Transverse colon (tissue), 4 donors: ENCODE data around the gene ADRA2A. TPM values are rescaled to one million over a fixed set of nuclear protein-coding genes. Genes with fewer than 3 reads are reported as not detected.

Experiments
- DNase-seq: peaks from one replicate; pipeline ENCODE4 v3.0.0-alpha.2; 2019
- H3K27ac ChIP-seq, 4 donors: fragments of 200-600 bp; sonication (generic); 2 replicates each; pipeline ENCODE4 v1.5.1; 2016 to 2018; ENCODE audit warnings: inconsistent platforms in 4 of 4
- H3K27me3 ChIP-seq: fragments of 200-600 bp; sonication (generic); 2 replicates; pipeline ENCODE4 v1.5.1; 2017; ENCODE audit warnings: inconsistent platforms
- H3K36me3 ChIP-seq, 4 donors: fragments of 200-600 bp; sonication (generic); 2 replicates each; pipeline ENCODE4 v1.5.1; 2017 to 2019; ENCODE audit warnings: inconsistent platforms in 4 of 4
- H3K4me1 ChIP-seq, 4 donors: fragments of 200-600 bp; sonication (generic); 2 replicates each; pipeline ENCODE4 v1.5.1; 2017 to 2020; ENCODE audit warnings: inconsistent platforms in 4 of 4
- H3K4me3 ChIP-seq, 4 donors: fragments of 200-600 bp; sonication (generic); 1 replicate in 1 of 4; 2 replicates in 3 of 4; pipeline versions ENCODE4 v1.5.1 to v1.6.1; 2017 to 2019; ENCODE audit warnings: inconsistent platforms in 4 of 4
- H3K9me3 ChIP-seq, 2 donors: fragments of 200-600 bp; sonication (generic); 2 replicates each; pipeline ENCODE4 v1.5.1; 2017 to 2019; ENCODE audit warnings: inconsistent platforms in 2 of 2
- CTCF ChIP-seq, 5 experiments: fragments of 200-600 bp in 3 of 5; fragments of 450-650 bp in 2 of 5; sonication (generic) in 3 of 5; IDR thresholded peaks; 1 replicate in 2 of 5; 2 replicates in 3 of 5; pipeline ENCODE4 v1.5.1; 2016 to 2017; ENCODE audit warnings: antibody characterized with exemption in 5 of 5, inconsistent platforms in 3 of 5, mild to moderate bottlenecking in 2 of 5, moderate library complexity in 1 of 5
- EP300 ChIP-seq: sonication (generic); formaldehyde crosslinking; IDR thresholded peaks from one replicate; pipeline ENCODE4 v1.6.1; 2017; ENCODE audit warnings: antibody characterized with exemption, low read depth
- POLR2A ChIP-seq: fragments of 450-650 bp; IDR thresholded peaks from one replicate; pipeline ENCODE4 v1.6.1; 2016; ENCODE audit warnings: antibody characterized with exemption, mild to moderate bottlenecking, moderate library complexity
- POLR2AphosphoS5 ChIP-seq, 3 donors: sonication (generic); formaldehyde crosslinking; IDR thresholded peaks; one replicate each; pipeline ENCODE4 v1.6.1; 2016; ENCODE audit warnings: antibody characterized with exemption in 3 of 3
- WGBS, 2 donors: methylation state at CpG; one replicate each; pipeline ENCODE4 v1.1.5; 2018; ENCODE audit warnings: low coverage in 1 of 2; 5-methylcytosine and 5-hydroxymethylcytosine counted together
- in situ Hi-C, 4 donors: fragments of 200-750 bp; cut with MboI; loops; one replicate each; pipeline versions ENCODE4 v1.15.0 to v1.15.1; 2017; ENCODE audit warnings: low sequenced_read_pairs in 3 of 4, low pct_ligation_motif_present in 1 of 4, low pct_unique_long_range_greater_than_20kb in 1 of 4
- intact Hi-C: fragments of 100-400 bp; cut with DNase I; formaldehyde crosslinking; loops from one replicate; pipeline ENCODE4 v1.15.1; 2023; ENCODE audit warnings: low total_unique reads
- total RNA-seq, 4 donors: library from RNA; depleted of rRNA; stranded (reverse); fragments of >200 nt; gene quantifications; one replicate each; pipeline ENCODE4 v1.1.0, GENCODE V29; 2016

Gene ADRA2A
- total RNA-seq, 4 donors from 2014 or later: 11.9 to 53.5 (median 17.7) TPM

- no peak for DNase-seq
- Histone ChIP-seq H3K36me3 (no peaks in the 10 kb centered on the region), H3K27ac (no peak overlapping the region), H3K27me3 (no peaks in the 10 kb centered on the region), H3K4me1 (peaks cover 0 to 8% (median 3%) of the 10 kb centered on the region in 4 donors), H3K4me3 (no peak overlapping the region), H3K9me3 (no peaks in the 10 kb centered on the region)
- TF ChIP-seq POLR2A (no peak), POLR2AphosphoS5 (IDR thresholded peaks at IDR 0.05) (no peak), CTCF (IDR thresholded peaks at IDR 0.05) (no peak), EP300 (no peak)
- intact Hi-C loops: no loop called here
- in situ Hi-C loops: loop anchor here in 1 of 4 donors (10.0 kb wide), 1 partner anchor 120 kb away; no protein-coding TSS in a partner anchor
- WGBS, 2 donors: 86 to 91% methylated on average over 3 to 14 of the region's 14 CpGs
Observed at GRCh38 chr10:111084366-111085255, 7.8 kb downstream of the ADRA2A start.

- DNase-seq: no peak
- Histone ChIP-seq H3K9me3 (no peaks in the 10 kb centered on the region), H3K27ac (no peak overlapping the region), H3K4me3 (no peak overlapping the region), H3K4me1 (no peaks in the 10 kb centered on the region), H3K27me3 (no peaks in the 10 kb centered on the region), H3K36me3 (no peaks in the 10 kb centered on the region)
- TF ChIP-seq POLR2A: no peak
- TF ChIP-seq POLR2AphosphoS5 (IDR thresholded peaks at IDR 0.05): no peak
- TF ChIP-seq EP300: no peak
- TF ChIP-seq CTCF (IDR thresholded peaks at IDR 0.05): no peak
- in situ Hi-C loops (loop anchor here in 1 of 4 donors (10.0 kb wide), 1 partner anchor 119 kb away; no protein-coding TSS in a partner anchor), intact Hi-C loops (no loop called here)
- WGBS, 2 donors: 81% methylated on average over 6 of the region's 6 CpGs; no CpG with 5 or more reads in 1 of the 2 donors
Observed at GRCh38 chr10:111085690-111086353, 9.0 kb downstream of the ADRA2A start.

DNA sequence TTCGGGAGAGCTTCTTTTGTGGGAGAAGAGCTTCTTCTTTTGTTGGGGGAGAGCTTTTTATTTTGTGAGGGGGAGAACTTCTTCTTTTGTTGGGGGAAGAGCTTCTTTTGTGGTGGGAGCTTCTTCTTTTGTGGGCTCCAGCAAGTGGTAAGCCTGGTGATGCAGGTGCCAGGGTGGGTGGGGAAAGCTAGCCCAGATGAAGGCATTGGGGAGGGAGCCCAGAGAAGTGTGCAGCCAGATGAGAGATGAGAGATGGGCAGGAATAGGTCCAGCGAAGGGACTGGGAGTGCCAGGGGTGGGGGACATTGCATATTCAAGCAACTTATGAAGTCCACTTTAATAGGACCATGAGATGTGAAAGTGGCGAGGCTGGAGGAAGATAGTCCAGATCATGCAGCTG lies 9.7 kb downstream of the ADRA2A start:
- Histone ChIP-seq H3K27ac (no peak overlapping the region), H3K4me3 (no peak overlapping the region), H3K36me3 (no peaks in the 10 kb centered on the region), H3K4me1 (no peaks in the 10 kb centered on the region), H3K27me3 (no peaks in the 10 kb centered on the region), H3K9me3 (no peaks in the 10 kb centered on the region)
- no peak for DNase-seq
- intact Hi-C loops (no loop called here), in situ Hi-C loops (loop anchor here in 1 of 4 donors (10.0 kb wide), 1 partner anchor 118 kb away; no protein-coding TSS in a partner anchor)
- WGBS, 2 donors: 53 to 100% methylated on average over 2 to 3 of the region's 3 CpGs
- TF ChIP-seq CTCF (IDR thresholded peaks at IDR 0.05) (no peak), POLR2A (no peak), EP300 (no peak), POLR2AphosphoS5 (IDR thresholded peaks at IDR 0.05) (no peak)

GRCh38 chr10:111087331-111087756 lies 10.5 kb downstream of the ADRA2A start:
- DNase-seq: no peak
- in situ Hi-C loops (loop anchor here in 1 of 4 donors (10.0 kb wide), 1 partner anchor 117 kb away; no protein-coding TSS in a partner anchor), intact Hi-C loops (no loop called here)
- no peak for TF ChIP-seq POLR2AphosphoS5 (IDR thresholded peaks at IDR 0.05)
- no peak for TF ChIP-seq CTCF (IDR thresholded peaks at IDR 0.05)
- no peak for TF ChIP-seq POLR2A
- TF ChIP-seq EP300: no peak
- H3K27ac ChIP-seq: no peak overlapping the region
- no peaks in the 10 kb centered on the region for H3K4me1 ChIP-seq
- no peaks in the 10 kb centered on the region for H3K27me3 ChIP-seq
- 86 to 97% methylated on average over 8 to 11 of the region's 11 CpGs for WGBS, 2 donors
- no peaks in the 10 kb centered on the region for H3K36me3 ChIP-seq
- H3K4me3 ChIP-seq: no peak overlapping the region
- no peaks in the 10 kb centered on the region for H3K9me3 ChIP-seq
